ENCODE results near the gene SIT1.

- TF ChIP-seq POLR2AphosphoS5 (IDR thresholded peaks at IDR 0.05; ENCODE audit: low read depth, low read length) = no peak
- TF ChIP-seq TCF7L2 (IDR thresholded peaks at IDR 0.05; ENCODE audit: low read depth, low read length) = no peak
- TF ChIP-seq CTCF (IDR thresholded peaks at IDR 0.05) = no peak
- no peak for TF ChIP-seq REST (IDR thresholded peaks at IDR 0.05; ENCODE audit: insufficient read depth in 1 of 2, low read depth in 2 of 2, low read length in 1 of 2)
- no peak for TF ChIP-seq SIN3A (IDR thresholded peaks at IDR 0.05; ENCODE audit: borderline replicate concordance, insufficient read depth, low read depth, low read length)
These were observed 17.2 kb upstream of the SIT1 start for GRCh38 chr9:35667939-35668338.

Data from Panc1 (cell line).